ENCODE data around the gene CYGB. TPM values are rescaled to one million over a fixed set of nuclear protein-coding genes. Genes with fewer than 3 reads are reported as not detected.

The CYGB gene
- total RNA-seq, 1 donor from 2014 or later = 10.0 TPM

- Mint-ChIP-seq H3K4me1 (ENCODE audit: unreplicated experiment) (peaks cover 34% of the 10 kb centered on the region), H3K27me3 (peaks cover 6% of the 10 kb centered on the region), H3K36me3 (no peaks in the 10 kb centered on the region), H3K27ac (no peak overlapping the region), H3K9me3 (no peaks in the 10 kb centered on the region), H3K4me3 (no peak overlapping the region)
- no peak for TF ChIP-seq CTCF (conservative IDR thresholded peaks at IDR 0.05)
- no peak for DNase-seq (ENCODE audit: extremely low spot score, unreplicated experiment)
Observed at GRCh38 chr17:76496464-76496863, 41.0 kb downstream of the CYGB start.

GRCh38 chr17:76495663-76496400 lies 41.7 kb downstream of the CYGB start:
- H3K4me1 Mint-ChIP-seq (ENCODE audit: unreplicated experiment) = peaks cover 32% of the 10 kb centered on the region
- no peak overlapping the region for H3K4me3 Mint-ChIP-seq
- no peaks in the 10 kb centered on the region for H3K9me3 Mint-ChIP-seq
- no peaks in the 10 kb centered on the region for H3K36me3 Mint-ChIP-seq
- H3K27ac Mint-ChIP-seq = no peak overlapping the region
- TF ChIP-seq CTCF (conservative IDR thresholded peaks at IDR 0.05) = no peak
- no peak for DNase-seq (ENCODE audit: extremely low spot score, unreplicated experiment)
- H3K27me3 Mint-ChIP-seq = peaks cover 5% of the 10 kb centered on the region

GRCh38 chr17:76493505-76494167 lies 43.9 kb downstream of the CYGB start:
- no peak for DNase-seq (ENCODE audit: extremely low spot score, unreplicated experiment)
- Mint-ChIP-seq H3K27ac (peak overlapping the region; percentile 85), H3K36me3 (no peaks in the 10 kb centered on the region), H3K9me3 (no peaks in the 10 kb centered on the region), H3K27me3 (no peaks in the 10 kb centered on the region), H3K4me1 (ENCODE audit: unreplicated experiment) (peaks cover 19% of the 10 kb centered on the region), H3K4me3 (no peak overlapping the region)
- TF ChIP-seq CTCF (conservative IDR thresholded peaks at IDR 0.05) = no peak

- no peak for DNase-seq (ENCODE audit: extremely low spot score, unreplicated experiment)
- Mint-ChIP-seq H3K36me3 (no peaks in the 10 kb centered on the region), H3K27me3 (no peaks in the 10 kb centered on the region), H3K27ac (peak overlapping the region; percentile 85), H3K4me1 (ENCODE audit: unreplicated experiment) (peaks cover 13% of the 10 kb centered on the region), H3K9me3 (no peaks in the 10 kb centered on the region), H3K4me3 (peak overlapping the region; percentile 63)
- TF ChIP-seq CTCF (conservative IDR thresholded peaks at IDR 0.05) = no peak
Observed at GRCh38 chr17:76492989-76493501, 44.5 kb downstream of the CYGB start.

- Mint-ChIP-seq H3K4me3 (peak overlapping the region; percentile 63), H3K36me3 (no peaks in the 10 kb centered on the region), H3K9me3 (no peaks in the 10 kb centered on the region), H3K4me1 (ENCODE audit: unreplicated experiment) (peaks cover 11% of the 10 kb centered on the region), H3K27me3 (no peaks in the 10 kb centered on the region), H3K27ac (peak overlapping the region; percentile 85)
- DNase-seq (ENCODE audit: extremely low spot score, unreplicated experiment) = no peak
- no peak for TF ChIP-seq CTCF (conservative IDR thresholded peaks at IDR 0.05)
Observed at GRCh38 chr17:76492123-76492988, 45.2 kb downstream of the CYGB start.

All from type B pancreatic cell (in vitro differentiated cells).